Measurements from ENCODE around the gene EREG. TPM values are rescaled to one million over a fixed set of nuclear protein-coding genes. Genes with fewer than 3 reads are reported as not detected.

Gene EREG
- total and polyA plus RNA-seq, 10 of the 15 experiments (the other 5 are each of a cell fraction or from before 2014, with no cell fraction given) = not detected

DNA sequence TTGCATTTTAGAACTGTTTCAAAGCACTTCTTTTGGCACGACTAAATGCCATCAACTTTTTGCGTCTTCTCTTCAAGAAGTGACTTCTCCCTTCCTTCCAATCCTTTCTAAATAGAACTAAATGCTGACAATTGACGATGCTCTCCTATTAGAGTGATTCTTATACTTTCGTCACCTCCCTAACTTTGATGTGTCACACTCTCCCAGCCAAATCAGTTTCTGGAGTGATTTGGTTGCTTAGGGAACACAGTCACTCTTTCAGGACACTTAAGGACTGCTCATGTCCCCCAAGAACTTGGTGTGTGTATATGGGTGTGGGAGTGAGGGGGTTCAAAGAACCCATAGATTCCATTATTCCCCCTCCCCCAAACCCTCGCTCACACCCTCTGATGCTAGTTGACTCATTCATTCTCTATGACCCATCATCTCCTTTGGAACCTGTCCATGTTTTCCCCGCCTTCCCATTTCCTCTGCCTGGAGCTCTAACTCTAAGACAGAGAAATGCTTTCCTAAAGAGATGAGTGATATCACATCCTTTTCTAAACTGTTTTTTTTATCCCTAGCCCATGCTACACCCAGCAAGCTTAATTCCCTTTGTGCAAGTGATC, 53.2 kb downstream of the EREG start (continued):
- TF ChIP-seq KDM1A (IDR thresholded peaks at IDR 0.05; ENCODE audit: borderline replicate concordance) (no peak), EED (IDR thresholded peaks at IDR 0.05; ENCODE audit: low read depth) (no peak), JUND (IDR thresholded peaks at IDR 0.05; ENCODE audit: low read depth, low read length) (no peak), ATF2 (IDR thresholded peaks at IDR 0.05; ENCODE audit: low read length) (no peak), IKZF1 (conservative IDR thresholded peaks at IDR 0.05) (no peak), SMC3 (IDR thresholded peaks at IDR 0.05; ENCODE audit: borderline replicate concordance, low read length) (no peak)

DNA sequence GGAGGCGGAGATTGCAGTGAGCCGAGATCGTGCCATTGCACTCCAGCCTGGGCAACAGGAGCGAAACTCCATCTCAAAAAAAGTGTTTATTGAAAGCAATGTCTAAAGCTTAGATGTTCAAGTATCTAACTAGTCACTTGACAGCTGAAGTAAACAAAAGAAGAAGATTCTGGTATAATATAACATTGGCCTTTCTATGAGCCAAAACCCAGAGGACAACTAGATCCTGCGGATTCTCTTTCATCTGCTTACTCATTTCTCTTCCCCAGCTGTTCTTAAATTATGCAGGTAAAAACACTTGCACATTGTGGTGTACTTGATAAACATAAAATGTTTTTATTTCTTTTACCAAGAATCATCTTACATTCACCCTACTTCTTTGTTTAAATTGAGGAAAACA, 55.9 kb downstream of the EREG start:
- intact Hi-C loops (cut with micrococcal nuclease; ENCODE audit: unreplicated experiment) = no loop called here
- H3K9me3 ChIP-seq (replicated peaks; ENCODE audit: control insufficient read depth, insufficient read depth, low read length) = no peaks in the 10 kb centered on the region
- SMC1A ChIA-PET (ENCODE audit: uncharacterized antibody, unreplicated experiment) = no interaction called here
- H3K27me3 ChIP-seq (replicated peaks in 1 of 2; ENCODE audit: control insufficient read depth in 2 of 2, insufficient read depth in 2 of 2, low read length in 1 of 2) = no peaks in the 10 kb centered on the region
- H3K27ac ChIP-seq (ENCODE audit: control insufficient read depth, insufficient read depth) = no peak overlapping the region
- in situ Hi-C loops (cut with MboI) = no loop called here
- RAD21 ChIA-PET (ENCODE audit: unreplicated experiment) = no interaction called here
- H3K36me3 ChIP-seq (ENCODE audit: control insufficient read depth in 2 of 2, insufficient read depth in 2 of 2, low read length in 1 of 2) = no peaks in the 10 kb centered on the region
- H3K9ac ChIP-seq (ENCODE audit: control insufficient read depth, insufficient read depth, low read length) = no peak overlapping the region
- FAIRE-seq = no peak
- WGBS (ENCODE audit: insufficient coverage, insufficient replicate concordance, low lambda C conversion rate, missing lambda C conversion rate) = 38% methylated on average over 5 of the region's 5 CpGs
- no peak for ATAC-seq
- POLR2A ChIA-PET = no interaction called here
- no peaks in the 10 kb centered on the region for H3K4me1 ChIP-seq (ENCODE audit: control insufficient read depth, insufficient read depth, low read length)
- TF ChIP-seq NR2C1 (IDR thresholded peaks at IDR 0.05) (no peak), PRDM15 (CRISPR knock-in tag; IDR thresholded peaks at IDR 0.05) (no peak), STAT1 (conservative IDR thresholded peaks at IDR 0.05) (no peak), POLR2AphosphoS5 (IDR thresholded peaks at IDR 0.05; ENCODE audit: low read length) (no peak)
- no peaks in the 10 kb centered on the region for H3K79me2 ChIP-seq (ENCODE audit: control insufficient read depth, insufficient read depth, low read length)
- H2AFZ ChIP-seq (ENCODE audit: control insufficient read depth, low read depth, low read length) = no peak overlapping the region
- CTCF ChIA-PET = interaction anchor here (1.0 kb wide), 1 partner anchor 35 kb away, joined by 4 read pairs; no protein-coding TSS in a partner anchor
- BruUV-seq (replicated peaks) = no TSS peak
- no peak for DNase-seq (ENCODE audit: low read depth, low spot score)
- no peak overlapping the region for H3K4me2 ChIP-seq (ENCODE audit: control insufficient read depth, insufficient read depth)
- H4K20me1 ChIP-seq (ENCODE audit: control insufficient read depth, insufficient read depth) = no peaks in the 10 kb centered on the region
- no peak overlapping the region for H3K4me3 ChIP-seq

Data from GM12878 (cell line).